GM18873 (cell line): ENCODE data around the gene INHA.

Experiments
- ATAC-seq: cut with Tn5 transposase; IDR thresholded peaks from one replicate; pipeline ENCODE4 v1.9.1; 2021; ENCODE audit warnings: mild to moderate bottlenecking, moderate library complexity, moderate number of reproducible peaks; ENCODE audit not compliant: unreplicated experiment, low FRiP score

Gene INHA

GRCh38 chr2:219608399-219608964 lies 36.4 kb downstream of the INHA start:
- ATAC-seq, result no peak

GRCh38 chr2:219609149-219609750 lies 37.1 kb downstream of the INHA start:
- no peak for ATAC-seq

GRCh38 chr2:219611306-219611705 lies 39.2 kb downstream of the INHA start:
- ATAC-seq, result no peak

- no peak for ATAC-seq
These were observed 39.9 kb downstream of the INHA start for GRCh38 chr2:219611866-219612576.

DNA sequence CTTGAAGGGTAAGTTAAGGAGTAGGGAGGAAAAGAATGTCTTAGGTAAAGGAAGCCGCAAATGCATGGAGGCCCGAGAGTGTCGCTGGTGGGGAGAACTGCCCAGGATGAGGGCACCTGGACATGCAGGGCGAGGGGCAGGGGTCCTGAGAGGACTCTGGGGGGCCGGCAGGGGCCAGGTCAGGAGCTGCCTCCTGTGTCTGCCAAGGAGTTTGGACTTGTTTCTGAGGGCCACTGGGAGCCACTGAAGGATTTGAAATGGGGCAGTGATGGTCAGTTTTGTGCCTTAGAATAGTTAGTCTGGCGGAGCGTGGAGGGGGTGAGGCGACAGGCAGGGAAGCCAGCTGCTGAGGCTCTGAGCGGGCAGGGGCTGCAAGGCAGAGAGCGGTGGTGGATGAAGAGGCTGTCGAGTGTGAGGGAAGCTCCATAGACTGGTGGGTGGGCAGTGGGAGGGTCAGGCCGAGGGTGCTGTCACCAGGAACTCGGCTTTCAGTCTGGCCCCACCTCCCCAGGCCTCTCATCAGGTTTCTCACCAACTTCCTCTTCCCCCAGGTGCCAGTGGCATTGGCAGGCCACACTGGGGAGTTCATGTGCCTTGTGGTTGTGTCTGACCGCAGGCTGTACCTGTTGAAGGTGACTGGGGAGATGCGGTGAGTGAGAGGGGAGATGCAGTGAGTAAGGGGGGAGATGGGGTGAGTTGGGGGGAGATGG lies 40.6 kb downstream of the INHA start:
- no peak for ATAC-seq

- ATAC-seq, result no peak
These were observed 41.5 kb downstream of the INHA start for GRCh38 chr2:219613461-219614070.

- no peak for ATAC-seq
These were observed 42.2 kb downstream of the INHA start for GRCh38 chr2:219614076-219614860.

DNA sequence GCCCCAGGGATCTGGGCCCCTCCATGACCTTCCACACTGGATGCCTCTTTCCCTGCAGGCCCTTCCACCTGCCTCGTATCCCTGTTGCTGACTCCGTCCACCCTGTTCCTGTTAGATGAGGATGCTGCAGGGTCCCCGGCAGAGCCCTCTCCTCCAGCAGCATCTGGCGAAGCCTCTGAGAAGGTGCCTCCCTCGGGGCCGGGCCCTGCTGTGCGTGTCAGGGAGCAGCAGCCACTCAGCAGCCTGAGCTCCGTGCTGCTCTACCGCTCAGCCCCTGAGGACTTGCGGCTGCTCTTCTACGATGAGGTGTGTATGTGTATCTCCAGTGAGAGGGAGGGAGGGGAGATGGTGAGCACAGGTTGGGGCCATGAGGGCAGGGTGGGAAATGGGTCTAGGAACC lies 42.9 kb downstream of the INHA start:
- no peak for ATAC-seq

DNA sequence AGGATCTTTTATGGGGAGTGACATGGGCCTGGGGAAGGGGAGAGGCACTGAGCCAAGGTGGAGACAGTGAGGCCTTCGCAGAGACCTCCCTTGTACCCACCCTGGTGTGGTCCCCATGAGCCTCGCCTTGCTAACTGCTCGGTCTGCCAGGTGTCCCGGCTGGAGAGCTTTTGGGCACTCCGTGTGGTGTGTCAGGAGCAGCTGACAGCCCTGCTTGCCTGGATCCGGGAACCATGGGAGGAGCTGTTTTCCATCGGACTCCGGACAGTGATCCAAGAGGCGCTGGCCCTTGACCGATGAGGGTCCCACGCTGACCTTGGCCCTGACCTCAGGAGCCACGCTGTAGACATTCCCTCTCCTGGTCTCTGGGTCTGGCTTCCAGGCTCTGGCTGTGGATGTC lies 43.8 kb downstream of the INHA start:
- ATAC-seq, result no peak

- ATAC-seq, result no peak
These were observed 44.4 kb downstream of the INHA start for GRCh38 chr2:219616550-219616949.

GRCh38 chr2:219618733-219619122 lies 46.6 kb downstream of the INHA start:
- ATAC-seq, result no peak

GRCh38 chr2:219619235-219619634 lies 47.1 kb downstream of the INHA start:
- no peak for ATAC-seq

DNA sequence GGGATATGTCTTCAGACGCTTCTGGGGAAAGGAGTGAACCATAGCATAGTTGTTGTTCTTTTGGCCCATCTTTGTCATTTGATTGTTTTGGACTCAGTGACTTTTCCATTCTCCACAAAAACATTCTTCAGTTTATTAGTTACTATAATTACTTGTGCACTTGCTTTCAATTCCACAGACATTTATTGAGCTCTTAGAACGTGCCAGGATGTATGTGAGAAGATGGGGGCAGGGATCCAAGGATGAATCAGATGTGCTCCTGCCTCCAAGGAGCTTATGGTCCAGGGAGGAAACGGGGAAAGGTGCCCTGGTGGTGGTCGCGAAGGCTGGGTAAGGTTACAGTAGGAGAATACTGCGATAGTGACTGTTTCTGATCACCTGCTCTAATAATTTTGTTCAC lies 48.4 kb downstream of the INHA start:
- no peak for ATAC-seq

DNA sequence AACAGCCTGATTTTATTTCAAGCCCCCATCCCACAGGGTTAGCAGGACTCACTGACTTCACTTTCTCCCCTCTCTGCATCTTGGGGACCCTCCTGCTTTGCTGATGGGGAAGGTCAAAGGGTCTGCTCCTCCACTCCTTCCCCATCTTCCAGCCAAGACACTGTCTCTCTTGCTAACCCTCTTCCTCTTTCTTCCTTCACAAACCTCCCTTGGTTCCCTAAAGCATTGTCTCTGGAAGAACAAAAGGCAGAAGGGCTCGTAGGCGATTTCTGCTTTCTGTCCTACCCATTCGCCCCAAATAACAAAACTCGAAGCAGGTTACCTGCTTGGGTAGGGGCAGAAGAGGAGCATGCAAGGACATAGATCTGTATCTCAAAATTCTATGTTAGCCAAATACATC lies 49.8 kb downstream of the INHA start:
- no peak for ATAC-seq

- no peak for ATAC-seq
These were observed 50.4 kb downstream of the INHA start for GRCh38 chr2:219622472-219622871.

DNA sequence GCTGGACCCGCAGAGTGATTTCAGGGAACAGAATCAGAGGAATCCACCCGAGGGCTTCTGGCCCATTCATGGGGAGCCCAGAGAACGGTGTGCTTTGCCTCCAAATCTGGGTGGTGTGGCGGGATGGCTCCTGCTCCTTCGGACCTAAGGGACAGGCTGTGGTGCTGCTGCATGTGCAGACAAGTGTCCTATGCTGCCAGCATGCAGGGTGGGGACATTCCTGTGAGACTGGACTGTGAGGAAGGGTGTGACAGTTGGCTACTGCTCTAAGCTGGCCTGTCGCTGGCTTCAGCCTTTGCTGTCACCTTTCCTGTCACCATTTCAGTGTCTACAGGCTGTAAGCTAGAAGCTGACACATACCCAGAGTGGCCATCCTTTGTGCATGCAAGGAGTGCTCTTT lies 52.5 kb downstream of the INHA start:
- ATAC-seq, result no peak

DNA sequence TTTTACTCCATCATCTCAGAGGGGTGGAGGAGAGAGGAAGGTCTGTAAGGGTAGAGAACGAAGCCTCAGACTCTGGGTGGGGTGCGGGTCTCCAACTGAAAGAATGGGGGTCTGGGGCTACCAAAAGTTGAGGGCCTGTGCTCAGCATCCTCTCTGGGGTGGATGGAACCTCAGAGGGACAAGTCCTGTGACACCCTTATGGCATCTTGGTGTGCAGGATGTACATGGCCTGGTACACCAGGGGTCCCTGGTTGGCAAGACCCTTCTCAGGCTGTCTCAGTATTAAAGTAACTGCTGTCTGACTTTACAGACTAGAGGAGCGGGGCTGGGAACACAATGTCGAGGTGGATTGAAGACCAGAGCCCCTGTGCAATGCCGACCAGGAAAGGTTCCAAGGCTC lies 53.1 kb downstream of the INHA start:
- ATAC-seq, result no peak
